Amygdala (tissue), 56 donors: ENCODE data around the gene AP1S3.

Experiments used
- DNase-seq, 56 donors: peaks; one replicate each; lab custom pipeline; 2025; lab: John Stamatoyannopoulos, UW

Gene AP1S3

GRCh38 chr2:223727562-223727961, 109.8 kb downstream of the AP1S3 start:
- DNase-seq: peak in 10 of 56 donors; percentile 0 to 48 (median 7)

GRCh38 chr2:223725986-223726970, 111.1 kb downstream of the AP1S3 start:
- DNase-seq: no peak

GRCh38 chr2:223725494-223725893, 111.9 kb downstream of the AP1S3 start:
- peak in 49 of 56 donors; percentile 2 to 88 (median 48) for DNase-seq

GRCh38 chr2:223724861-223725260, 112.5 kb downstream of the AP1S3 start:
- no peak for DNase-seq

DNA sequence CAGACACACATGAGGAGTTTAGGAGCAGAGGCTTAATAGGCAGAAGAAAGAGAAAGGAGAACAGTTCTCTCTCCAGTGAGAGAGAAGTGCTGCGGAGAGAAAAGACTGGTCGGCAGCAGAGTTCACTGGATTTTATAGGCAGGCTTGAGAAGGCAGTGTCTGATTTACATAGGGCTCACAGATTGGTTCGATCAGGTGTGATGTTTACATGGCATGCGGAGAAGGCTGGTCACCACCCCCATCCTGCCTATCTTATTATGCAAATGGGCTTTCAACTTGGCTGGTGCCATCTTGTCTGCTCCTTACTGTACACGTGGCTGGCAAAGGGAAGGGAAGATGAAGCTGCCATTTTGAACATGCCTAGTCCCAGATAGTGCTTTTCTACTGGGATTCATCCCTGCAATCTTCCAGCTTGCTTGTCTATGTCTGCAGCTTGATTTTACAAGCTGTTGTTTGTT, 113.4 kb downstream of the AP1S3 start:
- DNase-seq: no peak

DNA sequence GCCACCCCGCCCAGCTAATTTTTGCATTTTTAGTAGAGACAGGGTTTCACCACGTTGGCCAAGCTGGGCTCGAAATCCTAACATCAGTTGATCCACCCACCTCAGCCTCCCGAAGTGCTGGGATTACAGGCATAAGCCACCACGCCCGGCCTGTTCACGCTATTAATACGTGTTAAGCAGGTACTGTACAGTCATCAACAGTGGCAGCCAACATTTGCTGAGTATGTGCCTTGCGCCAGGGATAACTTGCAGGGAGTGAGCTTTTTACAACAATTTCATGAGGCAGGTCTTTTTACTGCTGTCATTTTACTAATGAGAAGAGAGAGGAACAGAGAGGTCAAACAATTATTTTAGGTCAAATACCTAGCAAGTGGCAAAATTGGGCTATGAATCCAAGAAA, 115.2 kb downstream of the AP1S3 start:
- no peak for DNase-seq

DNA sequence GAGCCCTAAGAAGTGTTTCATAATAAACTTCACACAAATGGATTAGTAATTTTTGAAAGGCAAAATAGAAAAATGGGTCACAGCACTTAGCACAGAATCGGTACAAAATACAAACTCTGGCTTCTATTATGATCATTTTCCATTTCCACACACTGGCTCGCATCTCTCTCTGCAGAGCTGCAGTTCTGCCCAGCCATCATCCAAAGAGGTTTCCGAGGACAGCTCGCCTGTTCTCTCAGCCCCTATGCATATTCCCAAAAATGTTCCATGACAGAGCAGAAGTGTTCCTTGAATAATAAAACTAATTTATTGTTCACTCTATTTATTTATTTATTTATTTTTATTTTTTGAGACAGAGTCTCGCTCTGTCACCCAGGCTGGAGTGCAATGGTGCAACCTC, 115.6 kb downstream of the AP1S3 start:
- DNase-seq: no peak

DNA sequence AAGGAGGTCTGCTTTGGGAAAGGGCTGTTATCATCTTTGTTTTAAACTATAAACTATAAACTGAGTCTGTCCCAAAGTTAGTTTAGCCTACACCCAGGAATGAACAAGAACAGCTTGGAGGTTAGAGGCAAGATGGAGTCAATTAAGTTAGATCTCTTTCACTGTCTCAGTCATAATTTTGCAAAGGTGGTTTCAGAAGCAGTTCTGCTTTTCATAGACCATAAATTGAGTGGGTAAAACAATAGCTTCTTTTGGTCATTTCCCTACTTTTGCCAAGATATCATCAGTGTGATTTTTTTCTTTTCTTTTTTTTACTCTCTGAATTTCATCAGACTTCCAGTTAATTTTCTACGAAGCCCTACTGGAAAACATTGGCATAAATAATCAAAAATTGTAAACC, 117.0 kb downstream of the AP1S3 start:
- no peak for DNase-seq

- no peak for DNase-seq
Measured at GRCh38 chr2:223712642-223713041, 124.7 kb downstream of the AP1S3 start.

DNA sequence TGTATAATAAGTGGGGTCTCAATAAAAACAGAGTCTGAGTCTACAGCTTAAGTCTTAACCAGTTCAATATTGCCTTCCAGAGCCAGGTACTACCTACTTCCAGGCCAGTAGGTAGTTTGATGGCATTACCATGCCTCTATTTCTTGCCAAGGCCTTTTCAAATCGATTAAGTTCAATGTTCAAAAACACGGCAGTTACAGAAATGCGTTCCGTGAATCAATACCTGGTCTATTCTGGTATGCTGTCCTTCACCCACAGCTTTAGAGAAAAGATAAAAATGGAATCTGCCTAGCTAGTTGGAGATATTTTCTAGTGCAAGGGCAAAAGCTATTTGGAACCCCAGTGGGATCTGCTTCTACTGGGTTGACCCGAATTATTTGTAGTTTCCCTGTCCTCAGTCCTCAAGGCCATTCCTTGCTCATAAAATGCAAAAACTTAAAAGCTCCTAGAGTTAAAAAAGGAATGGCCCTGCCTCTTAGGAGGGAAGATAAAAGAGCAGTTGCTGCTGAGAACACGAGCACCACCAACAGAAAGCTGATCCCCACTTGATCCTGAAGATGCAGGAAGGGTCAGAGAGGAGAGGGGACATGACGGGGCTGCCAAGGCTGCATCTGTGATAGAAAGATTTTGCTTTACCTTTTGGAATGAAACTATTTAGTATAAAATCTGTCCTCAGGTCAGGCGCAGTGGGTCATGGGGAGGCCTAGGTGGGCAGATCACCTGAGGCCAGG, 125.6 kb downstream of the AP1S3 start:
- DNase-seq: no peak
